ENCODE data around the gene NUFIP2. TPM values are rescaled to one million over a fixed set of nuclear protein-coding genes. Genes with fewer than 3 reads are reported as not detected.

Gene NUFIP2
- total RNA-seq, 1 experiment from 2014 or later, result 93.1 TPM

GRCh38 chr17:29292992-29293889, 707 bp downstream of the NUFIP2 start:
- ATAC-seq, result peak; percentile 8
- H3K27ac Mint-ChIP-seq, result peak overlapping the region; percentile 99
- TF ChIP-seq FOXK1 (CRISPR knock-in tag; IDR thresholded peaks at IDR 0.05) (no peak), EMX1 (CRISPR knock-in tag; IDR thresholded peaks at IDR 0.05) (no peak), ZMAT4 (CRISPR knock-in tag; IDR thresholded peaks at IDR 0.05) (no peak), MYBL2 (CRISPR knock-in tag; IDR thresholded peaks at IDR 0.05) (no peak), ZSCAN18 (CRISPR knock-in tag; IDR thresholded peaks at IDR 0.05) (no peak), ZNF121 (CRISPR knock-in tag; IDR thresholded peaks at IDR 0.05) (no peak), ZNF138 (CRISPR knock-in tag; conservative IDR thresholded peaks at IDR 0.05) (no peak), ZNF281 (CRISPR knock-in tag; IDR thresholded peaks at IDR 0.05) (no peak), AR (CRISPR knock-in tag; IDR thresholded peaks at IDR 0.05) (no peak), STAT6 (CRISPR knock-in tag; conservative IDR thresholded peaks at IDR 0.05; ENCODE audit: low read depth) (no peak), ETV6 (CRISPR knock-in tag; IDR thresholded peaks at IDR 0.05) (no peak), ATF1 (CRISPR knock-in tag; IDR thresholded peaks at IDR 0.05) (no peak; the same call in 1 of the 2 replicates), E2F1 (CRISPR knock-in tag; IDR thresholded peaks at IDR 0.05) (no peak), NR3C1 (CRISPR knock-in tag; conservative IDR thresholded peaks at IDR 0.05; ENCODE audit: low read depth) (no peak), ATF2 (CRISPR knock-in tag; IDR thresholded peaks at IDR 0.05; ENCODE audit: borderline replicate concordance, low read depth) (no peak), CDX4 (CRISPR knock-in tag; IDR thresholded peaks at IDR 0.05; ENCODE audit: borderline replicate concordance) (no peak), ZNF512 (CRISPR knock-in tag; IDR thresholded peaks at IDR 0.05; ENCODE audit: borderline replicate concordance) (peak; percentile 50; the same call in 1 of the 2 replicates), CREB1 (CRISPR knock-in tag; IDR thresholded peaks at IDR 0.05) (no peak)

More at GRCh38 chr17:29292992-29293889, 707 bp downstream of the NUFIP2 start:
- ChIA-PET CTCF (interaction anchor here (0.6 to 2.6 kb wide), 16 partner anchors 12 to 340 kb away, joined by 3 to 22 read pairs (median 4); partner anchors contain the start of gene MYO18A), POLR2A (interaction anchor here (0.6 to 1.7 kb wide), 12 partner anchors 8 to 299 kb away, joined by 3 to 8 read pairs (median 4); no protein-coding TSS in a partner anchor)
- Mint-ChIP-seq H3K4me1 (peaks cover 39% of the 10 kb centered on the region), H3K9me3 (no peaks in the 10 kb centered on the region), H3K36me3 (peaks cover 32% of the 10 kb centered on the region), H3K27me3 (ENCODE audit: low read depth) (no peaks in the 10 kb centered on the region), H3K4me3 (peak overlapping the region; percentile 100)
- DNase-seq (ENCODE audit: low spot score), result peak; percentile 68

All from WTC11 (cell line).